Progenitor cell of endocrine pancreas (in vitro differentiated cells): ENCODE results near the gene TMEM181. TPM values are rescaled to one million over a fixed set of nuclear protein-coding genes. Genes with fewer than 3 reads are reported as not detected.

ENCODE experiments used
- DNase-seq: peaks from one replicate; pipeline ENCODE4 v3.0.0; 2021; ENCODE audit warnings: low spot score; ENCODE audit not compliant: unreplicated experiment
- H3K27ac Mint-ChIP-seq: 2 replicates; pipeline ENCODE4 v1.8.0; 2021; ENCODE audit warnings: mild to moderate bottlenecking, moderate library complexity, mixed read lengths
- H3K27me3 Mint-ChIP-seq: 2 replicates; pipeline ENCODE4 v1.8.0; 2021; ENCODE audit warnings: mixed read lengths
- H3K36me3 Mint-ChIP-seq: 2 replicates; pipeline ENCODE4 v1.8.0; 2022; ENCODE audit warnings: mixed read lengths; ENCODE audit not compliant: insufficient read depth
- H3K4me1 Mint-ChIP-seq: 2 replicates; pipeline ENCODE4 v1.8.0; 2021; ENCODE audit warnings: low read depth, mixed read lengths
- H3K4me3 Mint-ChIP-seq: 2 replicates; pipeline ENCODE4 v1.8.0; 2021; ENCODE audit warnings: low read depth, mild to moderate bottlenecking, moderate library complexity, mixed read lengths
- H3K9me3 Mint-ChIP-seq: 2 replicates; pipeline ENCODE4 v1.8.0; 2021; ENCODE audit warnings: low read depth, mixed read lengths
- total RNA-seq: library from RNA; stranded (reverse); gene quantifications from 2 replicates; pipeline ENCODE4 v1.2.1, GENCODE V29; 2021
- TF ChIP-seq, protein P1 (sequence below): fragments of 200-600 bp; sonication (generic); IDR thresholded peaks from one replicate; pipeline ENCODE4 v1.5.0; 2021; ENCODE audit warnings: antibody characterized with exemption, mild to moderate bottlenecking; ENCODE audit not compliant: unreplicated experiment

Gene TMEM181
- total RNA-seq, 1 donor from 2014 or later: 33.9 TPM

DNA sequence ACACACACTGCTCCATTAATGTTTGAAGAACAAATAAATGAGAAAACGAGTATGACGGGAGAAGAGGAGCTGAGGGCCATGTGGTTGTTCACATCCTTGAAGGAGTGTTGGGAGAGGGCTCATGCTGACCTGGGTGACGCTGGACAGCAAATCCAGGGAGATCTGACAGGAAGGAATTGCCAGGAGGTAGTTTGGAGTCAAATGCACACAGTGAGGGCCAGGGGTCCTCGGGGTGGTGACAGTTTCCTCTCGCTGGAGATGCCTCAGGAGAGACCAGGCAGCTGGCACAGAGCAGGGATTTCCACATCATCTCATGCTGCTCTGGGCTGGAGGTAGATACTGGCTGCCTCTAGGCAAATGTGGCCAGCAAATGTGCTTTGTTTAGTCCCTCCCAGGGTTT is 2.0 kb upstream of the TMEM181 start:
- Mint-ChIP-seq H3K9me3 (no peaks in the 10 kb centered on the region), H3K4me3 (peak overlapping the region; percentile 8), H3K27me3 (no peaks in the 10 kb centered on the region), H3K4me1 (peaks cover 51% of the 10 kb centered on the region), H3K36me3 (no peaks in the 10 kb centered on the region), H3K27ac (no peak overlapping the region)
- DNase-seq: no peak
- TF ChIP-seq, protein P1, sequence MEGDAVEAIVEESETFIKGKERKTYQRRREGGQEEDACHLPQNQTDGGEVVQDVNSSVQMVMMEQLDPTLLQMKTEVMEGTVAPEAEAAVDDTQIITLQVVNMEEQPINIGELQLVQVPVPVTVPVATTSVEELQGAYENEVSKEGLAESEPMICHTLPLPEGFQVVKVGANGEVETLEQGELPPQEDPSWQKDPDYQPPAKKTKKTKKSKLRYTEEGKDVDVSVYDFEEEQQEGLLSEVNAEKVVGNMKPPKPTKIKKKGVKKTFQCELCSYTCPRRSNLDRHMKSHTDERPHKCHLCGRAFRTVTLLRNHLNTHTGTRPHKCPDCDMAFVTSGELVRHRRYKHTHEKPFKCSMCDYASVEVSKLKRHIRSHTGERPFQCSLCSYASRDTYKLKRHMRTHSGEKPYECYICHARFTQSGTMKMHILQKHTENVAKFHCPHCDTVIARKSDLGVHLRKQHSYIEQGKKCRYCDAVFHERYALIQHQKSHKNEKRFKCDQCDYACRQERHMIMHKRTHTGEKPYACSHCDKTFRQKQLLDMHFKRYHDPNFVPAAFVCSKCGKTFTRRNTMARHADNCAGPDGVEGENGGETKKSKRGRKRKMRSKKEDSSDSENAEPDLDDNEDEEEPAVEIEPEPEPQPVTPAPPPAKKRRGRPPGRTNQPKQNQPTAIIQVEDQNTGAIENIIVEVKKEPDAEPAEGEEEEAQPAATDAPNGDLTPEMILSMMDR: no peak

DNA sequence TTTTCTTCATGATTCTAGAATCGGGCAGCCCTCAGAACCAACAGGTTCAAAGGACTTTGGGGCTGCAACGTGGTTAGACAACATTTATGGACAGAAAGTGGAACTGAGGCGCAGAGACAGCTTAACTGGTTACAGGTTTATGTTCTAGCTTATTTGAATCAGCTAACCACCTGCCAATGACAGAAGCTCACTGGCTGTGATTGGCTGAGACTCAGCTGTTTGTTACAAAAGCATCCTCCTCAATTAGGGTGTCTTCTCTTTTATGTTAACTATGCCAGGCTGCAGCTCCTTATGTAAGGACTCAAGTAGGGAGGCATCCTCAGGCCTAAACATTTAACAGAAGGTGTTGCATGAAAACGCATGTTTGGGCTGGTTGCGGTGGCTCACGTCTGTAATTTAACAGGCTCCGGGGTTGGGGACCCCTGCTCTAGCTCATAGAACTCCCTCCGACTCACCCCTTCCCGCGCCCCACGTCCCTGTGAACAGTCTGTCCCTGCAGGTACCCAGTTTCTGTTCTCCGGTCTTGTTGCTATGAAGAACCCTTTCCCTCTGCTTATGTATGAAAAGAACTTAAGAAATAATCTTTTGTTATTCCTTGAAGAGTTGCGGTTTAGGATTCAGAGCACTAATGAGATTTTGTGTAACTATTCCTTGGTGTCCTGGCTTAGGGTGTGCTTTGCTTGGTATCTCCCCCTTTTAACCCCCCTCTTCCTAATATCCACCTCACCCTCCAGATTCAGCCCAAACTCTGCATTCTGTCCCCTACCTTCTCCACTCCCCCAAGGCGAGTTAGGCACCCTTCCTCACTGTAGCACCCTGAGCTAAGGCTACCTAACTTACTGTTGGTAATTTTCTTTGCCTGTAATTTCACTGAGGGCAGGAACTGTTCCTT is 1.2 kb upstream of the TMEM181 start:
- TF ChIP-seq, protein P1: no peak
- H3K27ac Mint-ChIP-seq: peak overlapping the region; percentile 46
- H3K9me3 Mint-ChIP-seq: no peaks in the 10 kb centered on the region
- peaks cover 51% of the 10 kb centered on the region for H3K4me1 Mint-ChIP-seq
- H3K27me3 Mint-ChIP-seq: no peaks in the 10 kb centered on the region
- DNase-seq: no peak
- no peaks in the 10 kb centered on the region for H3K36me3 Mint-ChIP-seq
- peak overlapping the region; percentile 60 for H3K4me3 Mint-ChIP-seq

DNA sequence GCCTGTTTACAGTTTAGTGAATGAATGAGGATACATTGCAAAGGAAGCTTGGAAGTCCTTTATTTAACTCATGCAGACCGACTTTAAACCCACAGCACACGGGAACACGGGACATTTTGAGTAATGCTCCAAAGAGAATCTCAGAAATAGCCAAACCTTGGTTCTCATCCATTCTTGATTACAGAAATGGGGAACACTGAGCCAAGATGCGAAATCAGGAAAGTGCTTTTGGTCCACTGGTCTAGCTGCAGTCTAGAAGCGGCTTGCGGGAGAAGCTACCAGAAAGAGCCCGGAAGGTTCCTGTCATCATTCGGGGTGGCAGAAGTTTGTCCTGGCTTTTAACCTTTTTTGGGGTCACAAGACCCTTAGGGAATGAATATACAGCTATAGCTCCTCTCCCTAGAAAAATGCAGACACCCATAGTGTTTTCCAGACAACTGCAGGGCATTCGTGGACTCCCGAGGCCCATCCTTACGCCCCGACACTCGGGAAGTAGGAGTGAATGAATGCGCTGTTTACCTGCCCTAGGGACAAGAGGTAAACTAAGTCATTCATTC is 475 bp upstream of the TMEM181 start:
- Mint-ChIP-seq H3K4me3 (peak overlapping the region; percentile 60), H3K4me1 (peaks cover 49% of the 10 kb centered on the region), H3K27me3 (no peaks in the 10 kb centered on the region), H3K9me3 (no peaks in the 10 kb centered on the region), H3K36me3 (no peaks in the 10 kb centered on the region), H3K27ac (peak overlapping the region; percentile 43)
- TF ChIP-seq, protein P1: no peak
- no peak for DNase-seq

DNA sequence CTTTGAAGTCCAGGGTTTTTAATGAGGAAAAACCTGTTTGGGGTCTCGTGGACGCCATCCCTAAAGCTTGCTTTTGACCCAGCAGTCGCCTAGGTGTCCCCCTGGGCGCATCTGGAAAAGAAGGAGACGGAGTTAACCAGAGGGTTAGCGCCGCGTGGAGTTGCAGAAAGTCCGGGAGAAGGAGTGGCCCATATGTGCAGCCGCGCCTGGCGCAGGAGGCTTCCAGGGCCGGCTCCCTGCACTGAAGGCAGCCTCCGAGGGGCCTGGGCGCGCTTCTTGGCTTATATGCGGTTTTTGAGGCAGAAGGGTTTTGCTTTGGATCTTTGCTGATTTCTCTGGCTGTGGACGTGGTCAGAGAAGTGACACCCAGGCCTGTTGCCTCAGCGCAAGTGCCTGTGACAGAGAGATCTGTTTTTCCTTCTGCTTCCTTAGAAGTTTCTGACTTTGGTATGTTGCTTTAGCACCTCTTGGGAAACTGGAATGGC is 987 bp downstream of the TMEM181 start:
- Mint-ChIP-seq H3K4me3 (peak overlapping the region; percentile 93), H3K4me1 (peaks cover 36% of the 10 kb centered on the region), H3K36me3 (no peaks in the 10 kb centered on the region), H3K27me3 (no peaks in the 10 kb centered on the region), H3K9me3 (no peaks in the 10 kb centered on the region), H3K27ac (peak overlapping the region; percentile 98)
- no peak for DNase-seq
- TF ChIP-seq, protein P1: no peak

DNA sequence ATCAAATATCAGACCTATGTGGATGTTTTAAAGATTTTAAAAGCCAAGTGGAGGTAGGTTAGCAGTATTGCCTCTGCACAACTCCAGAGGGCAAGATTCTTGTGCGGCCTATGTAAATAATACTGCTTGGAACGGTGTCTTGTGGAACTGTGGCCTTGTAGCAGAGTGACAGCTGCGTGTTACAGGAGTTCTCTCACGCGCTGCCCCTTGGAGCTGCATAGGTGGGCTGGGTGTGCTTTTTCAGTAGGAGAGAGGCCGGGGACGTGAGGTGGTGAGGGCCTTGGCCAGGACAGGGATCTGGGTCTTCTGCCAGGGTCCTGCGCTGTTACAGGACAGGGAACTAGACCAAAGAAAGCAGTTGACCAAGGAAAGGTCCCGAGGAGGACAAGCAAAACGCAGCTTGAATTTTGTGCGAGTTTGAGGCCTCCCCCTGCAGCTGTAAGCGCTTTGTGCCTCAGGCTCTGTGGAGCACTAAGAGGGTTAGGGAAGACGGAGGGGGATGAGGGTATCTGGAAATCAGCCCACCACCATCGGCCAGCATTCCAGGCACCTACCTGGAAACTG is 1.5 kb downstream of the TMEM181 start:
- H3K36me3 Mint-ChIP-seq: no peaks in the 10 kb centered on the region
- H3K27me3 Mint-ChIP-seq: no peaks in the 10 kb centered on the region
- H3K4me3 Mint-ChIP-seq: peak overlapping the region; percentile 93
- TF ChIP-seq, protein P1: no peak
- H3K27ac Mint-ChIP-seq: peak overlapping the region; percentile 98
- DNase-seq: no peak
- H3K4me1 Mint-ChIP-seq: peaks cover 31% of the 10 kb centered on the region
- H3K9me3 Mint-ChIP-seq: no peaks in the 10 kb centered on the region
